ENCODE results near the gene SPDYE16.
"Not testable (repeated sequence)": the region's sequence is repeated elsewhere in the genome, so short reads cannot be mapped to it uniquely, and the experiment has no call there.

SPDYE16 gene

GRCh38 chr7:76551992-76552391 lies 8.9 kb upstream of the SPDYE16 start:
- not testable (repeated sequence) for DNase-seq (ENCODE audit: low read depth in 2 of 3, low spot score in 1 of 3)

GRCh38 chr7:76549855-76550248 lies 6.8 kb upstream of the SPDYE16 start:
- DNase-seq (ENCODE audit: low read depth in 2 of 3, low spot score in 1 of 3), result not testable (repeated sequence)

GRCh38 chr7:76549025-76549854 lies 6.1 kb upstream of the SPDYE16 start:
- peak; percentile 78 to 88 (median 82) for DNase-seq (ENCODE audit: low read depth in 2 of 3, low spot score in 1 of 3)

GRCh38 chr7:76531643-76532042 lies 11.5 kb downstream of the SPDYE16 start:
- not testable (repeated sequence) for DNase-seq (ENCODE audit: low read depth in 2 of 3, low spot score in 1 of 3)

- not testable (repeated sequence) for DNase-seq (ENCODE audit: low read depth in 2 of 3, low spot score in 1 of 3)
Observed at GRCh38 chr7:76526183-76526582, 16.9 kb downstream of the SPDYE16 start.

GRCh38 chr7:76516932-76517331 lies 26.2 kb downstream of the SPDYE16 start:
- not testable (repeated sequence) for DNase-seq (ENCODE audit: low read depth in 2 of 3, low spot score in 1 of 3)

GRCh38 chr7:76515999-76516443 lies 27.1 kb downstream of the SPDYE16 start:
- DNase-seq (ENCODE audit: low read depth in 2 of 3, low spot score in 1 of 3), result peak in 1 of 3 donors; percentile 23

GRCh38 chr7:76514926-76515771 lies 27.9 kb downstream of the SPDYE16 start:
- DNase-seq (ENCODE audit: low read depth in 2 of 3, low spot score in 1 of 3), result no peak

GRCh38 chr7:76513817-76514799 lies 29.0 kb downstream of the SPDYE16 start:
- DNase-seq (ENCODE audit: low read depth in 2 of 3, low spot score in 1 of 3), result no peak

- no peak for DNase-seq (ENCODE audit: low read depth in 2 of 3, low spot score in 1 of 3)
Observed at GRCh38 chr7:76512941-76513816, 29.9 kb downstream of the SPDYE16 start.

GRCh38 chr7:76511911-76512885 lies 30.9 kb downstream of the SPDYE16 start:
- not testable (repeated sequence) for DNase-seq (ENCODE audit: low read depth in 2 of 3, low spot score in 1 of 3)

- DNase-seq (ENCODE audit: low read depth in 2 of 3, low spot score in 1 of 3), result not testable (repeated sequence)
Observed at GRCh38 chr7:76511200-76511910, 31.7 kb downstream of the SPDYE16 start.

- DNase-seq (ENCODE audit: low read depth in 2 of 3, low spot score in 1 of 3), result no peak
Observed at GRCh38 chr7:76509931-76510877, 32.9 kb downstream of the SPDYE16 start, which contains the start of gene UPK3B. TSS of gene UPK3B (plus strand) at chr7:76510552. CDS start at chr7:76510653, 101 bp downstream.

- no peak for DNase-seq (ENCODE audit: low read depth in 2 of 3, low spot score in 1 of 3)
Observed at GRCh38 chr7:76507723-76508406, 35.2 kb downstream of the SPDYE16 start.

GRCh38 chr7:76506643-76507042 lies 36.5 kb downstream of the SPDYE16 start:
- DNase-seq (ENCODE audit: low read depth in 2 of 3, low spot score in 1 of 3), result not testable (repeated sequence)

GRCh38 chr7:76506081-76506440 lies 37.0 kb downstream of the SPDYE16 start:
- no peak for DNase-seq (ENCODE audit: low read depth in 2 of 3, low spot score in 1 of 3)

Data from stimulated activated CD4-positive, alpha-beta T cell treated with anti-CD3 and anti-CD28 coated beads, Interleukin-12 subunit alpha, Interleukin-12 subunit beta, amount 100 ng/mL, for 48 hours (primary cell).